ENCODE measurements around the gene PCDHA6.

Gene PCDHA6

GRCh38 chr5:140877262-140877581, 49.5 kb downstream of the PCDHA6 start:
- no peaks in the 10 kb centered on the region for H3K36me3 ChIP-seq (ENCODE audit: insufficient read depth, low read length)
- H3K4me1 ChIP-seq (ENCODE audit: insufficient read depth, low read length, poor library complexity, severe bottlenecking) = no peaks in the 10 kb centered on the region
- no peak overlapping the region for H3K9ac ChIP-seq (ENCODE audit: low read depth, low read length, poor library complexity, severe bottlenecking)
- H4K20me1 ChIP-seq (ENCODE audit: insufficient read depth, low read length, poor library complexity, severe bottlenecking) = no peaks in the 10 kb centered on the region
- H2AFZ ChIP-seq (ENCODE audit: low read length) = no peak overlapping the region
- no peak overlapping the region for H3K4me2 ChIP-seq (ENCODE audit: low read depth, low read length, poor library complexity, severe bottlenecking)
- no peak overlapping the region for H3K4me3 ChIP-seq (ENCODE audit: low read length, poor library complexity, severe bottlenecking)
- no peaks in the 10 kb centered on the region for H3K9me2 ChIP-seq (replicated peaks; ENCODE audit: low read depth, low read length)
- TF ChIP-seq EZH2phosphoT487 (IDR thresholded peaks at IDR 0.05; ENCODE audit: borderline replicate concordance) = no peak
- no peak for TF ChIP-seq CTCF (conservative IDR thresholded peaks at IDR 0.05; ENCODE audit: low read length)
- no peaks in the 10 kb centered on the region for H3K79me2 ChIP-seq (ENCODE audit: insufficient read depth, low read length)
- peaks cover 4% of the 10 kb centered on the region; the same call in 1 of the 2 replicates for H3K9me3 ChIP-seq (ENCODE audit: insufficient read depth, low read depth, low read length)
- no peaks in the 10 kb centered on the region for H3K27me3 ChIP-seq (ENCODE audit: insufficient read depth, low read length, poor library complexity, severe bottlenecking)
- H3F3A ChIP-seq (ENCODE audit: low read depth) = no peaks in the 10 kb centered on the region
